ENCODE measurements around the gene NEUROD1. TPM values are rescaled to one million over a fixed set of nuclear protein-coding genes. Genes with fewer than 3 reads are reported as not detected.
A peak's percentile ranks its signal among the peaks of the same experiment; 100 is the strongest.

NEUROD1 gene
- total RNA-seq, 1 donor from 2014 or later = not detected

- Histone ChIP-seq H3K27me3 (ENCODE audit: low read depth) (peaks cover 5% of the 10 kb centered on the region), H3K9me3 (peaks cover 3% of the 10 kb centered on the region), H3K4me3 (no peak overlapping the region), H3K27ac (no peak overlapping the region), H3K36me3 (no peaks in the 10 kb centered on the region), H3K4me1 (no peaks in the 10 kb centered on the region)
- ATAC-seq (no peak), DNase-seq (no peak)
- TF ChIP-seq CTCF (IDR thresholded peaks at IDR 0.05) = no peak
- intact Hi-C loops (cut with DNase I) = no loop called here
Observed at GRCh38 chr2:181667234-181667633, 13.1 kb downstream of the NEUROD1 start.

- H3K4me1 ChIP-seq = peaks cover 2% of the 10 kb centered on the region
- no peak for TF ChIP-seq CTCF (IDR thresholded peaks at IDR 0.05)
- H3K4me3 ChIP-seq = no peak overlapping the region
- H3K27me3 ChIP-seq (ENCODE audit: low read depth) = peaks cover 8% of the 10 kb centered on the region
- intact Hi-C loops (cut with DNase I) = no loop called here
- H3K9me3 ChIP-seq = peaks cover 3% of the 10 kb centered on the region
- no peak overlapping the region for H3K27ac ChIP-seq
- ATAC-seq (no peak), DNase-seq (no peak)
- H3K36me3 ChIP-seq = no peaks in the 10 kb centered on the region
Observed at GRCh38 chr2:181662287-181662686, 18.0 kb downstream of the NEUROD1 start.

DNA sequence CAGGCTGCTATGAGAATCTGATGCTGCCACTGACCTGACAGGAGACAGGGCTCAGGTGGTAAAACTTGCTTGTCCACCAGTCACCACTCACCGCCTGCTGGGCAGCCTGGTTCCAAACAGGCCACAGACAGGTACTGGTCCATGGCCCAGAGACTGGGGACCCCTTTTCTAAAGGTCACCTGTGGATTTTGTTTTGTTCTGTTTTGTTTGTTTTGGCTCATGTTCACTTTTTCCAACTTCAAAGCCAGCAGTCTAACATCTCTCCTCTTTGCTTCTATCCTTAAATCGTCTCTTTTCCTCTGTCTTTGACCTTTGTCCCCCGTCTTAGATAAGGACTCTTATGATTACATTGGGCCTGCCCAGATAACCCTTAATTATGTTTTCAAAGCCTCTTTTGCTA is 20.1 kb downstream of the NEUROD1 start:
- intact Hi-C loops (cut with DNase I) = no loop called here
- peaks cover 8% of the 10 kb centered on the region for H3K4me1 ChIP-seq
- H3K27me3 ChIP-seq (ENCODE audit: low read depth) = peaks cover 14% of the 10 kb centered on the region
- DNase-seq (no peak), ATAC-seq (no peak)
- H3K9me3 ChIP-seq = no peaks in the 10 kb centered on the region
- no peak overlapping the region for H3K27ac ChIP-seq
- no peak for TF ChIP-seq CTCF (IDR thresholded peaks at IDR 0.05)
- H3K4me3 ChIP-seq = no peak overlapping the region
- no peaks in the 10 kb centered on the region for H3K36me3 ChIP-seq

GRCh38 chr2:181658444-181658843 is 21.9 kb downstream of the NEUROD1 start:
- no peak for ATAC-seq
- H3K9me3 ChIP-seq = no peaks in the 10 kb centered on the region
- no peaks in the 10 kb centered on the region for H3K36me3 ChIP-seq
- no peak for TF ChIP-seq CTCF (IDR thresholded peaks at IDR 0.05)
- DNase-seq = no peak
- intact Hi-C loops (cut with DNase I) = no loop called here
- H3K27ac ChIP-seq = no peak overlapping the region
- H3K4me3 ChIP-seq = no peak overlapping the region
- H3K27me3 ChIP-seq (ENCODE audit: low read depth) = peaks cover 14% of the 10 kb centered on the region
- H3K4me1 ChIP-seq = peaks cover 8% of the 10 kb centered on the region

DNA sequence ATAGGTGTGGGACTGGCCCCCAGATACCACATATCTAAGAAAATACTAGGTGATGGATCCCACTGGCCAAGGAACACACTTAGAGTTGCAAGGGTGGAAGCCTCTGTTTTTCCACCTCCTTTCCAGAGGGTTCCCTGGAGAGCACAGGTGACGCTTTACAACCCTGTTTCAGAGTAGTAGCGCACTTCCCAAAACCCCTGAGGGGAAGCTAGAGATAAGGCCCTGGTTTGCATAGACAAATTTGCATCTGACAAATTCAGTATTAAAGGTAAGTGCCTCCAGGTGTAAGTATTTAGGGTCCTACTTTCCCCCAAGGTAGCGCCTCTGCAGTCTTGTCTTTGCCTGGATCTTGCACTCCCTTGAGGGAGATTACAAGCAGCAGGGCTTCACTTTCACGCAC is 22.9 kb downstream of the NEUROD1 start:
- DNase-seq = no peak
- no peak for ATAC-seq
- Histone ChIP-seq H3K4me1 (peaks cover 8% of the 10 kb centered on the region), H3K4me3 (peak overlapping the region; percentile 66), H3K27ac (no peak overlapping the region), H3K27me3 (ENCODE audit: low read depth) (peaks cover 14% of the 10 kb centered on the region), H3K36me3 (no peaks in the 10 kb centered on the region), H3K9me3 (no peaks in the 10 kb centered on the region)
- intact Hi-C loops (cut with DNase I) = no loop called here
- no peak for TF ChIP-seq CTCF (IDR thresholded peaks at IDR 0.05)
